Vagina (tissue), 2 donors: Measurements from ENCODE around the gene PIWIL1.

Experiments
- POLR2A ChIP-seq, 2 donors: fragments of 450-650 bp; IDR thresholded peaks; one replicate each; pipeline ENCODE4 v1.6.1; 2017; ENCODE audit warnings: antibody characterized with exemption in 2 of 2, mild to moderate bottlenecking in 2 of 2, moderate library complexity in 2 of 2
- POLR2AphosphoS5 ChIP-seq, 2 donors: sonication (generic); formaldehyde crosslinking; IDR thresholded peaks; one replicate each; pipeline ENCODE4 v1.9.0; 2017; ENCODE audit warnings: antibody characterized with exemption in 2 of 2, mild to moderate bottlenecking in 2 of 2, low read depth in 1 of 2; ENCODE audit not compliant: insufficient read depth in 1 of 2

DNA sequence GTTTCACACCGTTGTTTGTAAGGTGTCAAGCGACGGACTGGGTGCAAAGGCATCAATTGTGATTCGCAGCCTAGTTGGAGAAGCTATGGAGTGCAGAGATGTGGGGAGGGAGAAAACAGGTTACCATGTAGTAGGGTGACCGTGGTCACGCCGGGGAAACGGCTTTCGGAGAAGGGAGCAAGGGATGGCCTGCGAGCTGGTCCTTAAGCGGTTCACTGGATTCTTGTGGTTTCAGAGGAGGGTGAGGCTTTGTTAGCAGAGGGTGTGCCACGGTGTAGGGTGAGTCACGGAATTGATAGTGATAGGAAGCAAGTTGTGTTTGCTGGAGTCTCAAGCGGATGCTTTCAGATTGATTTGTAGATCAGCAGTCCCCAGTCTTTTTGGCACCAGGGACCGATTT, 2.3 kb downstream of the PIWIL1 start:
- TF ChIP-seq POLR2A (IDR thresholded peaks at IDR 0.05) (no peak), POLR2AphosphoS5 (IDR thresholded peaks at IDR 0.05; ENCODE audit: insufficient read depth in 1 of 2, low read depth in 1 of 2) (no peak)
